SU-DHL-6 (cell line): ENCODE measurements around the gene MOV10L1.

ENCODE experiments used
- CTCF ChIP-seq: fragments of 200-600 bp; sonication (generic); IDR thresholded peaks from one replicate; pipeline ENCODE4 v1.5.1; 2017; ENCODE audit warnings: antibody characterized with exemption, mild to moderate bottlenecking, low read length, moderate library complexity; ENCODE audit not compliant: insufficient read depth, poor library complexity, severe bottlenecking
- EZH2phosphoT487 ChIP-seq: fragments of 200-600 bp; sonication (generic), shearing (Covaris generic); conservative IDR thresholded peaks from 2 replicates; pipeline ENCODE4 v1.6.1; 2018; ENCODE audit warnings: mild to moderate bottlenecking, antibody characterized with exemption, low read length, moderate library complexity, mixed read lengths

- TF ChIP-seq CTCF (no peak), EZH2phosphoT487 (no peak)
These were observed 42.1 kb downstream of the MOV10L1 start for GRCh38 chr22:50131894-50132293.
